Testis (tissue), 2 donors: ENCODE data around the gene CCDC74B.
"Not testable (repeated sequence)": the region's sequence is repeated elsewhere in the genome, so short reads cannot be mapped to it uniquely, and the experiment has no call there.

Experiments used
- CTCF ChIP-seq, 3 experiments: fragments of 450-650 bp in 2 of 3; fragments of 200-600 bp in 1 of 3; sonication (generic) in 1 of 3; IDR thresholded peaks; one replicate each; pipeline ENCODE4 v1.5.1; 2016 to 2019; ENCODE audit warnings: antibody characterized with exemption in 3 of 3, mild to moderate bottlenecking in 2 of 3, moderate library complexity in 1 of 3
- POLR2A ChIP-seq: fragments of 450-650 bp; IDR thresholded peaks from one replicate; pipeline ENCODE4 v1.6.1; 2017; ENCODE audit warnings: antibody characterized with exemption, mild to moderate bottlenecking, moderate library complexity

- not testable (repeated sequence) for TF ChIP-seq CTCF (IDR thresholded peaks at IDR 0.05); POLR2A
These were observed 16.4 kb downstream of the CCDC74B start for GRCh38 chr2:130128464-130128863.
